ENCODE data around the gene PSMB3.
A peak's percentile ranks its signal among the peaks of the same experiment; 100 is the strongest.

PSMB3 gene

GRCh38 chr17:38750044-38750311, 2.6 kb upstream of the PSMB3 start:
- TF ChIP-seq FOXM1 (IDR thresholded peaks at IDR 0.05; ENCODE audit: borderline replicate concordance, low read depth) (no peak), EGR1 (IDR thresholded peaks at IDR 0.05) (no peak), ZBTB7A (IDR thresholded peaks at IDR 0.05; ENCODE audit: low read depth) (no peak), YY1 (IDR thresholded peaks at IDR 0.05; ENCODE audit: low read depth) (no peak), TCF12 (IDR thresholded peaks at IDR 0.05; ENCODE audit: low read depth) (no peak), USF1 (IDR thresholded peaks at IDR 0.05) (no peak), TEAD4 (IDR thresholded peaks at IDR 0.05) (no peak), TAF1 (IDR thresholded peaks at IDR 0.05; ENCODE audit: low read depth) (no peak), EP300 (IDR thresholded peaks at IDR 0.05; ENCODE audit: borderline replicate concordance) (no peak), REST (IDR thresholded peaks at IDR 0.05; ENCODE audit: low read depth) (no peak), RAD21 (IDR thresholded peaks at IDR 0.05; ENCODE audit: low read depth) (no peak), CEBPB (IDR thresholded peaks at IDR 0.05) (no peak), MAX (IDR thresholded peaks at IDR 0.05) (no peak), NFIC (IDR thresholded peaks at IDR 0.05) (no peak), CREB1 (IDR thresholded peaks at IDR 0.05; ENCODE audit: low read depth) (no peak)

GRCh38 chr17:38750312-38751121, 2.0 kb upstream of the PSMB3 start:
- no peak for TF ChIP-seq YY1 (IDR thresholded peaks at IDR 0.05; ENCODE audit: low read depth)
- no peak for TF ChIP-seq REST (IDR thresholded peaks at IDR 0.05; ENCODE audit: low read depth)
- TF ChIP-seq ZBTB7A (IDR thresholded peaks at IDR 0.05; ENCODE audit: low read depth) = no peak
- no peak for TF ChIP-seq FOXM1 (IDR thresholded peaks at IDR 0.05; ENCODE audit: borderline replicate concordance, low read depth)
- no peak for TF ChIP-seq NFIC (IDR thresholded peaks at IDR 0.05)
- TF ChIP-seq CEBPB (IDR thresholded peaks at IDR 0.05) = no peak
- no peak for TF ChIP-seq TCF12 (IDR thresholded peaks at IDR 0.05; ENCODE audit: low read depth)
- TF ChIP-seq TEAD4 (IDR thresholded peaks at IDR 0.05) = no peak
- no peak for TF ChIP-seq RAD21 (IDR thresholded peaks at IDR 0.05; ENCODE audit: low read depth)
- no peak for TF ChIP-seq EP300 (IDR thresholded peaks at IDR 0.05; ENCODE audit: borderline replicate concordance)
- no peak for TF ChIP-seq CREB1 (IDR thresholded peaks at IDR 0.05; ENCODE audit: low read depth)

- TF ChIP-seq ZBTB7A (IDR thresholded peaks at IDR 0.05; ENCODE audit: low read depth) (no peak), EGR1 (IDR thresholded peaks at IDR 0.05) (no peak), YY1 (IDR thresholded peaks at IDR 0.05; ENCODE audit: low read depth) (no peak), RAD21 (IDR thresholded peaks at IDR 0.05; ENCODE audit: low read depth) (no peak)
Measured at GRCh38 chr17:38751144-38751807, 1.3 kb upstream of the PSMB3 start.

- no peak for TF ChIP-seq TCF12 (IDR thresholded peaks at IDR 0.05; ENCODE audit: low read depth)
- TF ChIP-seq MAX (IDR thresholded peaks at IDR 0.05) = no peak
- TF ChIP-seq CREB1 (IDR thresholded peaks at IDR 0.05; ENCODE audit: low read depth) = 0 out of 2 replicates have a peak, but pooled peaks have one; percentile 30
- TF ChIP-seq TAF1 (IDR thresholded peaks at IDR 0.05; ENCODE audit: low read depth) = peak; percentile 27; the same call in 1 of the 2 replicates
- TF ChIP-seq NFIC (IDR thresholded peaks at IDR 0.05) = no peak
- peak; percentile 71 for TF ChIP-seq YY1 (IDR thresholded peaks at IDR 0.05; ENCODE audit: low read depth)
- TF ChIP-seq CEBPB (IDR thresholded peaks at IDR 0.05) = peak; percentile 75
- TF ChIP-seq EP300 (IDR thresholded peaks at IDR 0.05; ENCODE audit: borderline replicate concordance) = 0 out of 2 replicates have a peak, but pooled peaks have one; percentile 31
- TF ChIP-seq USF1 (IDR thresholded peaks at IDR 0.05) = peak; percentile 4; the same call in 1 of the 2 replicates
- no peak for TF ChIP-seq EGR1 (IDR thresholded peaks at IDR 0.05)
- TF ChIP-seq TEAD4 (IDR thresholded peaks at IDR 0.05) = peak; percentile 93
- no peak for TF ChIP-seq ZBTB7A (IDR thresholded peaks at IDR 0.05; ENCODE audit: low read depth)
- no peak for TF ChIP-seq REST (IDR thresholded peaks at IDR 0.05; ENCODE audit: low read depth)
- TF ChIP-seq FOXM1 (IDR thresholded peaks at IDR 0.05; ENCODE audit: borderline replicate concordance, low read depth) = peak; percentile 23; the same call in 1 of the 2 replicates
- TF ChIP-seq RAD21 (IDR thresholded peaks at IDR 0.05; ENCODE audit: low read depth) = peak; percentile 9; the same call in 1 of the 2 replicates
Measured at GRCh38 chr17:38751808-38752307, 683 bp upstream of the PSMB3 start.
